ENCODE results near the gene UBE2QL1.

GRCh38 chr5:6470672-6471071 is 22.0 kb downstream of the UBE2QL1 start:
- TF ChIP-seq CTCF (IDR thresholded peaks at IDR 0.05): no peak
- no peak for TF ChIP-seq POLR2A (IDR thresholded peaks at IDR 0.05)

Data from tibial nerve (tissue), 3 donors.